ENCODE results near the gene DIABLO.
"Not testable (repeated sequence)": the region's sequence is repeated elsewhere in the genome, so short reads cannot be mapped to it uniquely, and the experiment has no call there.

Gene DIABLO

GRCh38 chr12:122208073-122208820 is 17.6 kb downstream of the DIABLO start:
- no peak for DNase-seq

DNA sequence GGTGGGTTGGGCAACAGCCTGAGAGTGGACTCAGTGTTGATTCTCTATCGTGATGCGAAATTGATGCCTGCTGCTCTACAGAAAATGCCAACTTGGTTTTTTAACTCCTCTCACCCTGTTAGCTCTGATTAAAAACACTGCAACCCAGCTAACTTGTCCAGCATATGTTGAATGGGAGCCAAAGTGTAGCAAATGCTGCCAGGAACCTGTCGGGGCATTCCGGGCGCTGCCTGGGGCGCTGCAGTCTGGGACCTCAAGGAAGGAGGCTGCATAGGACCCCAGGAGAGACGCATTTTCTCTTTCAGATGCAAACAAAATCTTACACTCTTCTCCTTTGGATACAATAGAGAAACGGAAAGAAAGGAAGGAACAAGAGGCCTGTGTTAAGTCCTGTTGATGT is 18.5 kb downstream of the DIABLO start:
- DNase-seq: no peak

GRCh38 chr12:122206976-122207375 is 18.9 kb downstream of the DIABLO start:
- no peak for DNase-seq

GRCh38 chr12:122206111-122206881 is 19.6 kb downstream of the DIABLO start:
- no peak for DNase-seq

GRCh38 chr12:122205053-122205925 is 20.6 kb downstream of the DIABLO start:
- DNase-seq: no peak

GRCh38 chr12:122204167-122205052 is 21.4 kb downstream of the DIABLO start:
- DNase-seq: no peak

GRCh38 chr12:122203301-122204166 is 22.3 kb downstream of the DIABLO start, which contains the start of gene B3GNT4:
TSS of gene B3GNT4 (plus strand) at chr12:122203709. CDS start at chr12:122204619, 910 bp downstream.
- no peak for DNase-seq

DNA sequence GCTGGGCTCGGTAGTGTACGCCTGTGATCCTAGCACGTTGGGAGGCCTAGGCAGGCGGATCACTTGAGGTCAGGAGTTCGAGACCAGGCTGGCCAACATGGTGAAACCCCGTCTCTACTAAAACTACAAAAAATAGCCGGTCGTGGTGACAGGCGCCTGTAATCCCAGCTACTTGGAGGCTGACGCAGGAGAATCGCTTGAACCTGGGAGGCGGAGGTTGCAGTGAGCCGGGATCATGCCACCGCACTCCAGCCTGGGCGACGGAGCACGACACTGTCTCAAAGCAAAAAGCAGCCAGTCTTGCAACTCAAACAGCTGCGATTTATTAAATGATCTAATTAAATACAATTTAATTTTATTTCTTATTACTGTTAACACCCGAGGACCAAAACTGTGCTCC is 23.0 kb downstream of the DIABLO start:
- not testable (repeated sequence) for DNase-seq

DNA sequence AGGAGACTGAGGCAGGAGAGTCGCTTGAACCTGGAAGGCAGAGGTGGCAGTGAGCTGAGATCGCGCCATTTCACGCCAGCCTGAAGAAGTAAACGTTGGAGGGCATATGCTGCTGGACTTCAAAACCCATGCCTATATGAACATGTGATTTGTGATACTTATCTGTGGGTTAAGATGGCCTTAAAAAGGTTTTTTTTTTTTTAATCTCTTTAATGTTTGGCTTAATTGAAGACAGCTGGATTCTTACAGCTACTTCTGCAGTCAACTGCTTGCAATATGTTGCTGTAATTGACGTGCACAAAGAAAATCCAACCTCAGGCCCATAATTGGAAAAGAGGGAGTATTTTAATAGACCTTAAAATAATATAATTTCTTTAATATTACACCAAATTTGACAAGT is 23.8 kb downstream of the DIABLO start:
- DNase-seq: no peak

- DNase-seq: no peak
Observed at GRCh38 chr12:122201381-122201780, 24.5 kb downstream of the DIABLO start.

DNA sequence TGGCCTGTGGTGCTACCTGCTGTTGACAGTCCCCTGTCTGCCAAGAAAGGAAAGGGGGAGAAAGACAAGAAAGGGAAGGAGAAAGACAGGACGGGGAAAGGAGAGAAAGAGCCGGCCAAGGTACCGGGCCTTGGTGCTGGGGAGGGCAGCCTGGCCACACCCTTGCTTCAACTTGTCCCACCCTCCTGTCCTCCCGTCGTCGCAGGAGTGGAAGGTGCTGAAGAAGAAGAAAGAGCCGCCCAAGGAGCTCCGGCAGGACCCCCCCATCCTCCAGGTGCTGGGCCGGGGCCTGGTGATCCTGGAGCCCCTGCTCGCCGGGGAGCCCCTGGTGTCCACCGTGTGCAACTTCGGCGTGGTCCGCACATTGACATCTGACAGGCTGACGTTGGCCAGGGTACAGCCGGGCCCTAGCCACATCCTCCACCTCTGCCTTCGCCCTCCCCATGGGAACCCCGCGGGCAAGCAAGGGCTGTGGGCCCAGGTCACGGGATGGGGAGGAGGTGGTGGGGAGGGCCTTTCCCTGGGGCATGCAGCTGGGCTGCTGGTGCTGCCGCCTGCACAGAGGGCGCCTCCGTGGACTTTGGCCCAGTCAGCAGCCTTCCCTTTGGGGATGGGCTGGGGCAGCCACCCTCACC is 25.2 kb downstream of the DIABLO start:
- DNase-seq: no peak

DNA sequence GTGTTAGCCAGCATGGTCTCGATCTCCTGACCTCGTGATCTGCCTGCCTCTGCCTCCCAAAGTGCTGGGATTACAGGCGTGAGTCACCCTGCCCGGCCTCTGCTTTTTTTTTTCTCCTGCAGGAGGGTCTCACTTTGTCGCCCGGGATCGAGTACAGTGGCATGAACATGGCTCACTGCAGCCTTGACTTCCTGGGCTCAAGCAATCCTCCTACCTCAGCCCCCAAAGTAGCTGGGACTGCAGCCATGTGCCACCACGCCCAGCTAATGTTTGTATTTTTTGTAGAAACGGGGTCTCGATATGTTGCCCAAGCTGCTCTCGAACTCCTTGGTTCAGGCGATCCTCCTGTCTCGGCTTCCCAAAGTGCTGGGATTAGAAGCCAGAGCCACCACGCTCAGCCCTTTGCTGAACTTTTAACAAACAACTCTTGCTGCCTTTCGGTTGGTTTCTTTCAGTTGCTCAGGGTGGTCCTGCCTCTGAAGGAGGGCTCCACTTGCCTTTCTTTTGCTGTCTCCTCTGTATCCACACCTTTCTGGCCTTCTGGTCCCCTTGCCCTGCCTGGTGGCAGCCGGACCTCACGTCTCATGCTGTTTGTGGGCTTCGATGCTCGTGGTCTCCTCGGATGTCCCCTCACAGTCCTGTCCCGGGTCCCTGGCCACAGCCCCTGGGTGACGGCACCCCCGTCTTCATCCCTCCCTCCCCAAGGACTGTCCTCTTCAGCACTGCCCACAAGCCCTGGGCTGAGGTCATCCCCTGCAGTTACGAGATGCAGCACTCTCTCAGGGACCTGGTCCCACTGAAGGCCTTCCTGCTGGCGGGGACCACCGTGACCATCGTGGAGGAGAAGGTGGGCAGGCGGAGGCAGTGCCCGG is 26.1 kb downstream of the DIABLO start:
- DNase-seq: no peak

- no peak for DNase-seq
Observed at GRCh38 chr12:122197612-122197966, 28.3 kb downstream of the DIABLO start.

- DNase-seq: no peak
Observed at GRCh38 chr12:122195405-122195804, 30.4 kb downstream of the DIABLO start.

DNA sequence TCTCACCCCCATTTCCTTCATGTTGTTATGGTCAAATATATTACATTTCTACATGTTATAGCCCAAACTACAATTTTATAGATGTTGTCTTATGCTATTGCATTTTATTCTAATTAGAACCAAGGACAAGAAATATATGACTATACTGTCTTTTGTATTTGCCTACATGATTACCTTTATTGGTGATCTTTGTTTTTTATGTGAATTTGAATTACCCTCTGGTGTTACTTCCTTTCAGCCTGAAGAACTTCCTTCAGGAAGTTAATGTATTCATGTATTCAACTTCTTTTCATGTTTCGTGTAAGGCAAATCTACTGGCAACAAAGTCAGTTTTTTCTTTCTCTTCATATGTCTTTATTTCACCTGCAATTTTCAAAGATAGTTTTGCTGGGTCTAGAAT is 31.0 kb downstream of the DIABLO start:
- DNase-seq: no peak

GRCh38 chr12:122192441-122192840 is 33.4 kb downstream of the DIABLO start:
- DNase-seq: no peak

DNA sequence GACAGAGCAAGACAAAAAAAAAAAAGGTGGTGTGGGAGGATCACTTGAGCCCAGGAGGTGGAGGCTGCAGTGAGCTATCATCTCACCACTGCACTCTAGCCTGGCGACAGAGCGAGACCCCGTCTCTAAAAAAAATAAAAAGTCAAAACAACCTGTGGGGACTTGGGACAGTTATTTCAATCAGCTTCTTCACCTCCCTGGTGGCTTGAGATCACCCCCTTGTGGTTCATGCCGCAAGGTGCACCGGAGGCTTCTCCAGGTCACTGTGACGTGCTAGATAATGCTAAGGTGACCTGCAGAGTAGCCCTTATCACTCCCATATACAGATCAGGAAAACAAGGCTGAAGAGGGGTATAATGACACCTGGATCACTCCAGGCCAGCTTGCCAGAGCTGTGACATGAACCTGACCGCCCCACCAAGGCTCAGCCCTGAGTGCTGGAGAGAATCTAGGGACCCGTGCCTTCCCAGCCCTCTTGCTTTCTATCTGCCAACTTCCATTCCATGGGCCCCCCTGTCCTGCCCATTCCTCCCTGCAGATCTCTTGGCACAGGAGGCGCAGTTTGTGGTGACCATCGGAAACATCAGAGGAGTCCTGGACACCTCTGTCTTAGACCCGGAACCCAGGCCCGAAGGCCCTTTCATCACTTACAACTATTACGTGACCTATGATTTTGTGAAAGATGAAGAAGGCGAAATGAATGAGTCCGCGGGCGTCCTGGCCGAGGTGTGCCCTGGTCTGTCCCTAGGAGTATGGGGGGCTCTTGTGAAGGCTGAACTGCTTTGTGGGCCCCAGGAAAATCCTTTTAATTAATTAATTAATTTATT is 34.8 kb downstream of the DIABLO start:
- DNase-seq: no peak

DNA sequence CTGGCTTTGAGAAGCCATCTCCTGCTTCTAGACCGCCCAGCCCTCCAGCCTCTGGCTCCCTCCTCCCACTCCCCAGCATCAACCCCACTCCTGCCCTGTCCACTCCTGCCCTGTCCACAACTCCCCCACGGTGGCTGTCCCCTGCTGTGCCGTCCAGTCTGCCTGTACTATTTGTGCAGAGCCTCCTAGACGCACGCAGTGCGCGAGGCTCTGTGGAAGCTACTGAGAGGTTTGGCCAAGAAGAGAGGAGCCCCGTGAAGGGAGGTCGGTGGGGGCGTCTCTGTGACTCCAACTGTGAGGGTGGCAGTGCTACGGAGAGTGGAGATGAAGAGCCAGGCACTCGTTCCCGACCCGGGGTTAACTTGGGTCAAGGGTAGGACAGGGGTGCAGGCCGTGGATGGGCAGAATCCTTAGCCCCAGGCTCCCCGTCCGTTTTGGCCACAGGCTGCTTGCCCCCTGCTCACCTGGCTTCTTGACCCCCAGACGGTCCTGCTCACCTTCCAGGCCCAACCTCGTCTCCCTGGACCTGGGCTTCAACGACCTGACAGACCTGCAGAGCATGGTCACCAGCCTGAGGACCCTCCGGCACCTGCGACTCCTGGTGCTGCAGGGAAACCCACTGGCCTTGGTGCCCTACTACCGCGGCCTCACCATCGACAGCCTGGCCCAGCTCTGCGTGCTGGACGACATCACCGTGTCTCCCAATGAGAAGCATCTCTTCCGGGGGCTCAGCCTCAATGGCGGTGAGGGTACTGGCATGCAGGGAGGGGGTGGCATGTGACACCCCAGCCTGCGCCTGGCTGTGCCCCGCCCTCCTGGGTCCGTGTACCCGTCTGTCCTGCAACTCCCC is 36.0 kb downstream of the DIABLO start:
- no peak for DNase-seq
